ENCODE data around the gene ARRDC2. TPM values are rescaled to one million over a fixed set of nuclear protein-coding genes. Genes with fewer than 3 reads are reported as not detected.

ARRDC2 gene
- total RNA-seq, 1 donor from 2014 or later, result 4.7 TPM

- H3F3A ChIP-seq (ENCODE audit: low read depth), result peaks cover 12% of the 10 kb centered on the region
Measured at GRCh38 chr19:18060472-18060871, 52.5 kb downstream of the ARRDC2 start.

GRCh38 chr19:18062028-18062427 lies 54.1 kb downstream of the ARRDC2 start:
- Histone ChIP-seq H3F3A (ENCODE audit: low read depth) (peaks cover 12% of the 10 kb centered on the region), H4K20me1 (ENCODE audit: low read depth) (no peaks in the 10 kb centered on the region), H3K27me3 (no peaks in the 10 kb centered on the region), H3K4me2 (no peak overlapping the region), H2AFZ (replicated peaks) (no peak overlapping the region), H3K27ac (no peak overlapping the region), H3K4me3 (no peak overlapping the region), H3K9me3 (ENCODE audit: low read depth) (no peaks in the 10 kb centered on the region), H3K4me1 (no peaks in the 10 kb centered on the region), H3K9ac (no peak overlapping the region), H3K79me2 (ENCODE audit: low read depth) (no peaks in the 10 kb centered on the region), H3K36me3 (no peaks in the 10 kb centered on the region)
- DNase-seq (ENCODE audit: low spot score), result no peak
- H3K4me1 Mint-ChIP-seq, result peaks cover 16% of the 10 kb centered on the region
- H3K36me3 Mint-ChIP-seq, result no peaks in the 10 kb centered on the region
- no peak overlapping the region for H3K4me3 Mint-ChIP-seq
- peaks cover 14% of the 10 kb centered on the region for H3K27me3 Mint-ChIP-seq (ENCODE audit: insufficient read depth, low read depth)
- TF ChIP-seq CTCF (IDR thresholded peaks at IDR 0.05) (no peak), EZH2phosphoT487 (IDR thresholded peaks at IDR 0.05) (no peak), EZH2 (IDR thresholded peaks at IDR 0.05) (no peak)
- H3K9me3 Mint-ChIP-seq, result no peaks in the 10 kb centered on the region
- no peak overlapping the region for H3K27ac Mint-ChIP-seq

More at GRCh38 chr19:18060472-18060871, 52.5 kb downstream of the ARRDC2 start:
- H3K4me3 Mint-ChIP-seq, result no peak overlapping the region
- Histone ChIP-seq H3K79me2 (ENCODE audit: low read depth) (no peaks in the 10 kb centered on the region), H2AFZ (replicated peaks) (no peak overlapping the region), H3K36me3 (no peaks in the 10 kb centered on the region), H3K4me1 (no peaks in the 10 kb centered on the region), H3K27ac (no peak overlapping the region), H3K9ac (no peak overlapping the region), H3K4me2 (no peak overlapping the region), H3K27me3 (no peaks in the 10 kb centered on the region), H4K20me1 (ENCODE audit: low read depth) (no peaks in the 10 kb centered on the region), H3K4me3 (no peak overlapping the region), H3K9me3 (ENCODE audit: low read depth) (no peaks in the 10 kb centered on the region)
- no peak for DNase-seq (ENCODE audit: low spot score)
- no peak overlapping the region for H3K27ac Mint-ChIP-seq
- H3K4me1 Mint-ChIP-seq, result peaks cover 16% of the 10 kb centered on the region
- H3K27me3 Mint-ChIP-seq (ENCODE audit: insufficient read depth, low read depth), result peaks cover 14% of the 10 kb centered on the region
- H3K9me3 Mint-ChIP-seq, result no peaks in the 10 kb centered on the region
- no peaks in the 10 kb centered on the region for H3K36me3 Mint-ChIP-seq
- TF ChIP-seq EZH2 (IDR thresholded peaks at IDR 0.05), result no peak
- no peak for TF ChIP-seq CTCF (IDR thresholded peaks at IDR 0.05)
- TF ChIP-seq EZH2phosphoT487 (IDR thresholded peaks at IDR 0.05), result no peak

GRCh38 chr19:18063463-18063862 lies 55.5 kb downstream of the ARRDC2 start:
- H3K4me3 Mint-ChIP-seq, result peak overlapping the region; percentile 27
- Histone ChIP-seq H3F3A (ENCODE audit: low read depth) (peaks cover 3% of the 10 kb centered on the region), H3K9me3 (ENCODE audit: low read depth) (no peaks in the 10 kb centered on the region), H3K27me3 (no peaks in the 10 kb centered on the region), H2AFZ (replicated peaks) (no peak overlapping the region), H3K9ac (no peak overlapping the region), H3K79me2 (ENCODE audit: low read depth) (no peaks in the 10 kb centered on the region), H3K27ac (no peak overlapping the region), H3K4me1 (no peaks in the 10 kb centered on the region), H3K36me3 (no peaks in the 10 kb centered on the region), H3K4me2 (no peak overlapping the region), H4K20me1 (ENCODE audit: low read depth) (no peaks in the 10 kb centered on the region), H3K4me3 (no peak overlapping the region)
- H3K9me3 Mint-ChIP-seq, result no peaks in the 10 kb centered on the region
- H3K4me1 Mint-ChIP-seq, result peaks cover 14% of the 10 kb centered on the region
- H3K27me3 Mint-ChIP-seq (ENCODE audit: insufficient read depth, low read depth), result peaks cover 14% of the 10 kb centered on the region
- peak; percentile 48 for DNase-seq (ENCODE audit: low spot score)
- TF ChIP-seq EZH2phosphoT487 (IDR thresholded peaks at IDR 0.05) (no peak), CTCF (IDR thresholded peaks at IDR 0.05) (peak; percentile 45)
- H3K36me3 Mint-ChIP-seq, result no peaks in the 10 kb centered on the region
- peak overlapping the region; percentile 84 for H3K27ac Mint-ChIP-seq

Small RNA genes within 50 kb of the gene (small RNA-seq; reads per million reads assigned to genes)
- gene RNA5SP468, result not detected

Other genes starting within 250 kb of the ARRDC2 start
- not detected in 2 replicates for gene B3GNT3, start 213.0 kb upstream of the ARRDC2 start, total RNA-seq (ENCODE audit: low replicate concordance)
- gene INSL3, start 186.7 kb upstream of the ARRDC2 start, total RNA-seq (ENCODE audit: low replicate concordance), result 0.37 TPM in 1 of 2 replicates, not detected in the other
- gene JAK3, start 160.2 kb upstream of the ARRDC2 start, total RNA-seq (ENCODE audit: low replicate concordance), result 3.4 and 3.9 TPM in 2 replicates
- 975 and 1,520 TPM in 2 replicates for gene RPL18A, start 148.3 kb upstream of the ARRDC2 start, total RNA-seq (ENCODE audit: low replicate concordance)
- gene SLC5A5, start 136.2 kb upstream of the ARRDC2 start, total RNA-seq (ENCODE audit: low replicate concordance), result 0.37 and 0.51 TPM in 2 replicates
- 23.3 and 54.9 TPM in 2 replicates for gene CCDC124, start 75.2 kb upstream of the ARRDC2 start, total RNA-seq (ENCODE audit: low replicate concordance)
- gene KCNN1, start 41.1 kb upstream of the ARRDC2 start, total RNA-seq (ENCODE audit: low replicate concordance), result 1.8 and 5.5 TPM in 2 replicates
- gene IL12RB1, start 78.8 kb downstream of the ARRDC2 start, total RNA-seq (ENCODE audit: low replicate concordance), result not detected in 2 replicates
- 2.1 and 5.1 TPM in 2 replicates for gene MAST3, start 89.6 kb downstream of the ARRDC2 start, total RNA-seq (ENCODE audit: low replicate concordance)
- gene PIK3R2, start 145.0 kb downstream of the ARRDC2 start, total RNA-seq (ENCODE audit: low replicate concordance), result 21.4 and 41.8 TPM in 2 replicates
- gene IFI30, start 165.6 kb downstream of the ARRDC2 start, total RNA-seq (ENCODE audit: low replicate concordance), result 0.62 TPM in 1 of 2 replicates, not detected in the other
- 28.1 and 37.7 TPM in 2 replicates for gene MPV17L2, start 185.0 kb downstream of the ARRDC2 start, total RNA-seq (ENCODE audit: low replicate concordance)
- 1.1 and 1.5 TPM in 2 replicates for gene RAB3A, start 195.9 kb downstream of the ARRDC2 start, total RNA-seq (ENCODE audit: low replicate concordance)
- gene PDE4C, start 218.3 kb downstream of the ARRDC2 start, total RNA-seq (ENCODE audit: low replicate concordance), result 0.28 and 0.62 TPM in 2 replicates